H1 (cell line): Measurements from ENCODE around the gene NDUFB3. TPM values are rescaled to one million over a fixed set of nuclear protein-coding genes. Genes with fewer than 3 reads are reported as not detected.

Source experiments
- ASH2L ChIP-seq: fragments of 200-600, 300-600 bp; sonication (generic); IDR thresholded peaks from one replicate; pipeline ENCODE4 v1.7.1; 2017; ENCODE audit warnings: low read length
- CEBPB ChIP-seq: IDR thresholded peaks from 2 replicates; pipeline ENCODE4 v1.6.1; 2012; ENCODE audit warnings: low read depth, low read length
- RAD21 ChIP-seq, 2 experiments: IDR thresholded peaks in 1 of 2; conservative IDR thresholded peaks in 1 of 2; 2 replicates each; pipeline ENCODE4 v1.6.1; 2011; ENCODE audit warnings: low read depth in 2 of 2, low read length in 2 of 2, improper control_type of control experiment in 1 of 2, inconsistent platforms in 1 of 2, mild to moderate bottlenecking in 1 of 2, moderate library complexity in 1 of 2
- YY1 ChIP-seq: IDR thresholded peaks from 2 replicates; pipeline ENCODE4 v1.6.1; 2011; ENCODE audit warnings: low read depth, mild to moderate bottlenecking, low read length
- polyA plus RNA-seq, 7 experiments: library from polyadenylated mRNA; depleted of rRNA in 3 of 7; stranded (reverse) in 5 of 7; unstranded in 2 of 7; fragments of >200 nt in 5 of 7; fragments of 200-250 nt in 2 of 7; gene quantifications; 1 replicate in 5 of 7; 2 replicates in 1 of 7; 4 replicates in 1 of 7; pipeline versions ENCODE4 v1.2.1 to v1.2.3, GENCODE V29; 2011 to 2013; ENCODE audit warnings: missing spikeins in 2 of 7, mixed read lengths in 2 of 7
- total RNA-seq: library from RNA; stranded (reverse); fragmentation: NEBNext Ultra II Directional; extraction: Animal tissue kit (Norgen Biotek cat#: 25700); gene quantifications from 2 replicates; pipeline ENCODE4 v1.2.1, GENCODE V29; 2021
- TF ChIP-seq, protein P1 (sequence below): fragments of 300-600 bp; sonication (generic); IDR thresholded peaks from 2 replicates; pipeline ENCODE4 v1.7.1; 2012; ENCODE audit warnings: low read length, moderate library complexity, mild to moderate bottlenecking, inconsistent platforms; ENCODE audit not compliant: insufficient replicate concordance

The NDUFB3 gene
- total and polyA plus RNA-seq, 2 of the 8 experiments (the other 6 are each of a cell fraction or from before 2014, with no cell fraction given) = 38.2 to 55.3 TPM

DNA sequence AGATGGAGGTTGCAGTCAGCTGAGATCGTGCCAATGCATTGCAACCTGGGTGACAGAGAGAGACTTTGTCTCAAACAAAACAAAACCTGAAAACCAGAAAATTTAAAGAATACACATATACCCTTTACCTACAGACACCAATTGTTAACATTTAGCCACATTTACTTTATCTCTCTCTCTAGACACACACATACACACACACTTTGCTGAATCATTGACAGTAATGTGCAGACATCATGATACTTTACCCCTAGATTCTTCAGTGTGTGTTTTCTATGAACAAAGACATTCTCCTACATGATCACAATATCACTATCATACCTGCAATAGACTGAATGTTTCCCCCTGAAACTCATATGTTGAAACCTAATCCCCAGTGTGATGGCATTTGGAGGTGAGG is 34.0 kb downstream of the NDUFB3 start (continued):
- TF ChIP-seq, protein P1, sequence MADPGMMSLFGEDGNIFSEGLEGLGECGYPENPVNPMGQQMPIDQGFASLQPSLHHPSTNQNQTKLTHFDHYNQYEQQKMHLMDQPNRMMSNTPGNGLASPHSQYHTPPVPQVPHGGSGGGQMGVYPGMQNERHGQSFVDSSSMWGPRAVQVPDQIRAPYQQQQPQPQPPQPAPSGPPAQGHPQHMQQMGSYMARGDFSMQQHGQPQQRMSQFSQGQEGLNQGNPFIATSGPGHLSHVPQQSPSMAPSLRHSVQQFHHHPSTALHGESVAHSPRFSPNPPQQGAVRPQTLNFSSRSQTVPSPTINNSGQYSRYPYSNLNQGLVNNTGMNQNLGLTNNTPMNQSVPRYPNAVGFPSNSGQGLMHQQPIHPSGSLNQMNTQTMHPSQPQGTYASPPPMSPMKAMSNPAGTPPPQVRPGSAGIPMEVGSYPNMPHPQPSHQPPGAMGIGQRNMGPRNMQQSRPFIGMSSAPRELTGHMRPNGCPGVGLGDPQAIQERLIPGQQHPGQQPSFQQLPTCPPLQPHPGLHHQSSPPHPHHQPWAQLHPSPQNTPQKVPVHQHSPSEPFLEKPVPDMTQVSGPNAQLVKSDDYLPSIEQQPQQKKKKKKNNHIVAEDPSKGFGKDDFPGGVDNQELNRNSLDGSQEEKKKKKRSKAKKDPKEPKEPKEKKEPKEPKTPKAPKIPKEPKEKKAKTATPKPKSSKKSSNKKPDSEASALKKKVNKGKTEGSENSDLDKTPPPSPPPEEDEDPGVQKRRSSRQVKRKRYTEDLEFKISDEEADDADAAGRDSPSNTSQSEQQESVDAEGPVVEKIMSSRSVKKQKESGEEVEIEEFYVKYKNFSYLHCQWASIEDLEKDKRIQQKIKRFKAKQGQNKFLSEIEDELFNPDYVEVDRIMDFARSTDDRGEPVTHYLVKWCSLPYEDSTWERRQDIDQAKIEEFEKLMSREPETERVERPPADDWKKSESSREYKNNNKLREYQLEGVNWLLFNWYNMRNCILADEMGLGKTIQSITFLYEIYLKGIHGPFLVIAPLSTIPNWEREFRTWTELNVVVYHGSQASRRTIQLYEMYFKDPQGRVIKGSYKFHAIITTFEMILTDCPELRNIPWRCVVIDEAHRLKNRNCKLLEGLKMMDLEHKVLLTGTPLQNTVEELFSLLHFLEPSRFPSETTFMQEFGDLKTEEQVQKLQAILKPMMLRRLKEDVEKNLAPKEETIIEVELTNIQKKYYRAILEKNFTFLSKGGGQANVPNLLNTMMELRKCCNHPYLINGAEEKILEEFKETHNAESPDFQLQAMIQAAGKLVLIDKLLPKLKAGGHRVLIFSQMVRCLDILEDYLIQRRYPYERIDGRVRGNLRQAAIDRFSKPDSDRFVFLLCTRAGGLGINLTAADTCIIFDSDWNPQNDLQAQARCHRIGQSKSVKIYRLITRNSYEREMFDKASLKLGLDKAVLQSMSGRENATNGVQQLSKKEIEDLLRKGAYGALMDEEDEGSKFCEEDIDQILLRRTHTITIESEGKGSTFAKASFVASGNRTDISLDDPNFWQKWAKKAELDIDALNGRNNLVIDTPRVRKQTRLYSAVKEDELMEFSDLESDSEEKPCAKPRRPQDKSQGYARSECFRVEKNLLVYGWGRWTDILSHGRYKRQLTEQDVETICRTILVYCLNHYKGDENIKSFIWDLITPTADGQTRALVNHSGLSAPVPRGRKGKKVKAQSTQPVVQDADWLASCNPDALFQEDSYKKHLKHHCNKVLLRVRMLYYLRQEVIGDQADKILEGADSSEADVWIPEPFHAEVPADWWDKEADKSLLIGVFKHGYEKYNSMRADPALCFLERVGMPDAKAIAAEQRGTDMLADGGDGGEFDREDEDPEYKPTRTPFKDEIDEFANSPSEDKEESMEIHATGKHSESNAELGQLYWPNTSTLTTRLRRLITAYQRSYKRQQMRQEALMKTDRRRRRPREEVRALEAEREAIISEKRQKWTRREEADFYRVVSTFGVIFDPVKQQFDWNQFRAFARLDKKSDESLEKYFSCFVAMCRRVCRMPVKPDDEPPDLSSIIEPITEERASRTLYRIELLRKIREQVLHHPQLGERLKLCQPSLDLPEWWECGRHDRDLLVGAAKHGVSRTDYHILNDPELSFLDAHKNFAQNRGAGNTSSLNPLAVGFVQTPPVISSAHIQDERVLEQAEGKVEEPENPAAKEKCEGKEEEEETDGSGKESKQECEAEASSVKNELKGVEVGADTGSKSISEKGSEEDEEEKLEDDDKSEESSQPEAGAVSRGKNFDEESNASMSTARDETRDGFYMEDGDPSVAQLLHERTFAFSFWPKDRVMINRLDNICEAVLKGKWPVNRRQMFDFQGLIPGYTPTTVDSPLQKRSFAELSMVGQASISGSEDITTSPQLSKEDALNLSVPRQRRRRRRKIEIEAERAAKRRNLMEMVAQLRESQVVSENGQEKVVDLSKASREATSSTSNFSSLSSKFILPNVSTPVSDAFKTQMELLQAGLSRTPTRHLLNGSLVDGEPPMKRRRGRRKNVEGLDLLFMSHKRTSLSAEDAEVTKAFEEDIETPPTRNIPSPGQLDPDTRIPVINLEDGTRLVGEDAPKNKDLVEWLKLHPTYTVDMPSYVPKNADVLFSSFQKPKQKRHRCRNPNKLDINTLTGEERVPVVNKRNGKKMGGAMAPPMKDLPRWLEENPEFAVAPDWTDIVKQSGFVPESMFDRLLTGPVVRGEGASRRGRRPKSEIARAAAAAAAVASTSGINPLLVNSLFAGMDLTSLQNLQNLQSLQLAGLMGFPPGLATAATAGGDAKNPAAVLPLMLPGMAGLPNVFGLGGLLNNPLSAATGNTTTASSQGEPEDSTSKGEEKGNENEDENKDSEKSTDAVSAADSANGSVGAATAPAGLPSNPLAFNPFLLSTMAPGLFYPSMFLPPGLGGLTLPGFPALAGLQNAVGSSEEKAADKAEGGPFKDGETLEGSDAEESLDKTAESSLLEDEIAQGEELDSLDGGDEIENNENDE = no peak
- TF ChIP-seq YY1 (no peak), ASH2L (no peak), RAD21 (IDR thresholded peaks at IDR 0.05 in 1 of 2, conservative IDR thresholded peaks at IDR 0.05 in 1 of 2; ENCODE audit: low read depth in 2 of 2, low read length in 2 of 2) (no peak), CEBPB (no peak)
- TF ChIP-seq, all 59 proteins: peak for 0
